Measurements from ENCODE around the gene AMER2. TPM values are rescaled to one million over a fixed set of nuclear protein-coding genes. Genes with fewer than 3 reads are reported as not detected.

AMER2 gene
- total RNA-seq, 4 donors from 2014 or later, result 0.05 to 0.32 (median 0.13) TPM; not detected in 1

- no peaks in the 10 kb centered on the region for H3K4me1 ChIP-seq
- WGBS, result 78% methylated on average over 7 of the region's 7 CpGs
- H3K27me3 ChIP-seq, result peaks cover 7% of the 10 kb centered on the region
- H3K9me3 ChIP-seq, result no peaks in the 10 kb centered on the region
- H3K36me3 ChIP-seq, result no peaks in the 10 kb centered on the region
- TF ChIP-seq POLR2A (IDR thresholded peaks at IDR 0.05), result no peak
- TF ChIP-seq POLR2AphosphoS5 (IDR thresholded peaks at IDR 0.05), result no peak
- TF ChIP-seq EP300 (IDR thresholded peaks at IDR 0.05), result no peak
- TF ChIP-seq CTCF (IDR thresholded peaks at IDR 0.05), result no peak
- no peak overlapping the region for H3K4me3 ChIP-seq
- H3K27ac ChIP-seq, result no peak overlapping the region
- no peak for DNase-seq (ENCODE audit: low spot score in 2 of 2)
Measured at GRCh38 chr13:25143706-25144105, 28.4 kb downstream of the AMER2 start.

GRCh38 chr13:25141042-25141441 lies 31.0 kb downstream of the AMER2 start:
- Histone ChIP-seq H3K4me3 (no peak overlapping the region), H3K36me3 (no peaks in the 10 kb centered on the region), H3K27me3 (peaks cover 25% of the 10 kb centered on the region), H3K9me3 (no peaks in the 10 kb centered on the region), H3K27ac (no peak overlapping the region), H3K4me1 (no peaks in the 10 kb centered on the region)
- 75% methylated on average over 5 of the region's 5 CpGs for WGBS
- no peak for TF ChIP-seq CTCF (IDR thresholded peaks at IDR 0.05)
- DNase-seq (ENCODE audit: low spot score in 2 of 2), result no peak

- no peak for DNase-seq (ENCODE audit: low spot score in 2 of 2)
- 53% methylated on average over 3 of the region's 3 CpGs for WGBS
- no peak overlapping the region for H3K27ac ChIP-seq
- H3K36me3 ChIP-seq, result no peaks in the 10 kb centered on the region
- no peak for TF ChIP-seq POLR2A (IDR thresholded peaks at IDR 0.05)
- TF ChIP-seq EP300 (IDR thresholded peaks at IDR 0.05), result no peak
- no peak for TF ChIP-seq CTCF (IDR thresholded peaks at IDR 0.05)
- TF ChIP-seq POLR2AphosphoS5 (IDR thresholded peaks at IDR 0.05), result no peak
- H3K27me3 ChIP-seq, result peaks cover 34% of the 10 kb centered on the region
- no peak overlapping the region for H3K4me3 ChIP-seq
- H3K9me3 ChIP-seq, result no peaks in the 10 kb centered on the region
- no peaks in the 10 kb centered on the region for H3K4me1 ChIP-seq
Measured at GRCh38 chr13:25137788-25138115, 34.3 kb downstream of the AMER2 start.

GRCh38 chr13:25136880-25137787 lies 35.0 kb downstream of the AMER2 start:
- peaks cover 34% of the 10 kb centered on the region for H3K27me3 ChIP-seq

More at GRCh38 chr13:25136880-25137787, 35.0 kb downstream of the AMER2 start:
- no peak for DNase-seq (ENCODE audit: low spot score in 2 of 2)
- Histone ChIP-seq H3K4me1 (no peaks in the 10 kb centered on the region), H3K9me3 (no peaks in the 10 kb centered on the region), H3K36me3 (no peaks in the 10 kb centered on the region), H3K4me3 (no peak overlapping the region), H3K27ac (no peak overlapping the region)
- WGBS, result 23% methylated on average over 15 of the region's 15 CpGs
- no peak for TF ChIP-seq POLR2AphosphoS5 (IDR thresholded peaks at IDR 0.05)
- TF ChIP-seq EP300 (IDR thresholded peaks at IDR 0.05), result no peak
- no peak for TF ChIP-seq CTCF (IDR thresholded peaks at IDR 0.05)
- TF ChIP-seq POLR2A (IDR thresholded peaks at IDR 0.05), result no peak
